Retinal pigment epithelial cell (primary cell): ENCODE measurements around the gene PDCD10.

Source experiments
- DNase-seq: peaks from one replicate; pipeline ENCODE4 v3.0.0-alpha.2; 2010; ENCODE audit warnings: low read depth
- H3K4me3 ChIP-seq: 2 replicates; pipeline ENCODE4 v1.5.1; 2011; ENCODE audit warnings: mild to moderate bottlenecking, low read length, control low read depth, moderate library complexity
- CTCF ChIP-seq: conservative IDR thresholded peaks from 2 replicates; pipeline ENCODE4 v1.5.1; 2011; ENCODE audit warnings: low read depth, low read length, control low read depth, inconsistent platforms

Gene PDCD10

GRCh38 chr3:167694121-167694520 lies 40.6 kb downstream of the PDCD10 start:
- no peak for TF ChIP-seq CTCF
- no peak for DNase-seq
- H3K4me3 ChIP-seq, result no peak overlapping the region

DNA sequence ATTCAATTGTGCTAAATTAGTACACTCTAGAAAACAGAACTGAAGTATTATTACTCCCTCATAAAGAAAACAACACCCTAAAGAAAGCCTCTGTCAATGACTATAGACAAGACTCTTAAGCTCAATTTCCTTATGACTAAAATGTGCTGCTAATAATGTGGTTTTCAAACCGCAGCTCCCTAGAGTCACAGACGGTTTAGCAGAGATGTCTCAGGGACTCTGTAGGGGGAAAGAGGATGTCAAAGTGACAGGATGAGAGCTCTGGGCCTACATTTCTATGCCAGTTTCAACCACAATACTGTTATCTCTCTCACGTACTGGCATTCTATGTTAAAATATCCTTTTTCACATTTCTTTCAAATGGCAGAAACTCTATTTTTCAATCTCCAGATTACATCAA lies 43.3 kb downstream of the PDCD10 start:
- no peak for DNase-seq
- TF ChIP-seq CTCF, result no peak
- no peak overlapping the region for H3K4me3 ChIP-seq

GRCh38 chr3:167684388-167684993 lies 50.2 kb downstream of the PDCD10 start:
- peak; percentile 16 for DNase-seq
- TF ChIP-seq CTCF, result peak; percentile 60
- H3K4me3 ChIP-seq, result no peak overlapping the region

GRCh38 chr3:167679526-167679925 lies 55.2 kb downstream of the PDCD10 start:
- H3K4me3 ChIP-seq, result no peak overlapping the region
- no peak for DNase-seq
- TF ChIP-seq CTCF, result no peak

DNA sequence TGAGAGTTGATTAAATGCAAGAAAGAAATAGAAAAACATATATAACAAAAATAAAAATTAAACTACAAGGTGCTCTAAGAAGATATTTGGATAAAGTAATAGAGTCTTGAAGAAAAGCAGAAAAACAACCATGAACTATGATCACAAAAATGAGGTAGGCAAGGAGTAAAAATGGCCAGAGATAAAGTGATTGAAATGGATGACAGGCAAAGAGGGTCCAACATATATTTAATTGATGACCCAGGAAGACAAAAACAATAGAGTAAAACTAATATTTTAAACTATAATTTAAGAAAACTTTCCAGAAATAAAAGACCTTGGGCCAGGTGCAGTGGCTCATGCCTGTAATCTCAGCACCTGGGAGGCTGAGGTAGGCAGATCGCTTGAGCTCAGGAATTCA lies 58.8 kb downstream of the PDCD10 start:
- no peak for TF ChIP-seq CTCF
- no peak overlapping the region for H3K4me3 ChIP-seq
- no peak for DNase-seq

- H3K4me3 ChIP-seq, result no peak overlapping the region
- no peak for TF ChIP-seq CTCF
- DNase-seq, result no peak
These were observed 61.5 kb downstream of the PDCD10 start for GRCh38 chr3:167673221-167673620.

DNA sequence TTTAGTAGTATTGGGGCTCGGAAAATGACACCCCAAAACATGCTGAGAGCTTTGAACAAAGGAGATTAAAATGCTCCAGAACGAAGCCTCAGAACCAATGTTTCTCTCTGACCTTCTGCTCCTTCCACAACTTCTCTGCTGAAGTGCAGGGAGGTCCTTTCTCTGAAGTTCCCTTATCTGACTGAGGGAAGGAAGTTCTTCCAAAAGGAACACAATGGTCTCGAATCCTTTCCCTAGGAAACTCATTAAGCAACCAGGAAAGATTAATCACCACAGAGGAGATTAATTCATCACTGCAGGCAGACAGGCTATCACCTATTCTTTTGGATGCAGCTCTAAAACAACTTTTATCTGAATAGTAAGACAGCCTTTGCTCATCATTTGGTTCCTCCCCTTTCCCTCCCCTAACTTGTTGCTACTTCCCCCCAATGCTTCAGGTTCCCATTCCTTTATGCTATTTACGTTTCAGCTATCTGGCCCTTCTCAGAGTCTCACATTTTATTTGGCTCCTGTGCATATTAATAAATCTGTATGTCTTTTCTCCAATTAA lies 62.7 kb downstream of the PDCD10 start:
- no peak for TF ChIP-seq CTCF
- no peak overlapping the region for H3K4me3 ChIP-seq
- DNase-seq, result no peak
